Measurements from ENCODE around the gene ATF1. TPM values are rescaled to one million over a fixed set of nuclear protein-coding genes. Genes with fewer than 3 reads are reported as not detected.
"Not testable (repeated sequence)": the region's sequence is repeated elsewhere in the genome, so short reads cannot be mapped to it uniquely, and the experiment has no call there.

ATF1 gene
- total RNA-seq, 4 donors from 2014 or later: 17.2 to 29.3 (median 19.4) TPM

GRCh38 chr12:50765095-50765911 lies 1.4 kb downstream of the ATF1 start:
- ATAC-seq: no peak
- TF ChIP-seq CTCF (IDR thresholded peaks at IDR 0.05) (peak in 3 of 4 experiments; percentile 54 to 72 (median 65)), POLR2AphosphoS5 (IDR thresholded peaks at IDR 0.05) (no peak), POLR2A (IDR thresholded peaks at IDR 0.05) (no peak)
- H3K4me3 ChIP-seq: peak overlapping the region; percentile 77 to 97
- WGBS, 2 donors (ENCODE audit: low coverage in 1 of 2): 10 to 13% methylated on average over 12 of the region's 13 CpGs
- H3K9me3 ChIP-seq: no peaks in the 10 kb centered on the region
- H3K27me3 ChIP-seq: no peaks in the 10 kb centered on the region
- peak overlapping the region in 3 of 4 donors; percentile 96 to 99 (median 98) for H3K27ac ChIP-seq
- no peaks in the 10 kb centered on the region for H3K36me3 ChIP-seq
- peaks cover 0 to 62% (median 7%) of the 10 kb centered on the region in 3 donors for H3K4me1 ChIP-seq

DNA sequence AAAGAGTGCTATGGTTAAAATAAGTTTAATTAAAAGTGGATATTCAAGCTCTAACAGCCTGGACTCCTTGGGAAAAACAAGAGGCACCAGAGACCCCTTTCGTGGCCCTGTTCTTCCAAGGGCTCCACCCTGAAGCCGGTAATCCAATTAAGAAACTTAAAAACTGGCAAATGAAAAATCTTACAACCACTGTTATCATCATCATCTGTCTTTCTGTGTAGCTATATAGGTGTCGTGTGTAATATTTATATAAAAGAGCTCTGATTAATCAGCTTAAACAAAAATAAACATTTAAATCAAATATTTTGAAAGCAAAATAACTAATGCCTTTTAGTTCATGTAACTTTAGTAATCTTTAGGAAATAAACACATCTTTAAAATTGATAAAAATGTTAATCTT lies 4.5 kb downstream of the ATF1 start:
- no peak for ATAC-seq
- WGBS, 2 donors (ENCODE audit: low coverage in 1 of 2): 72 to 81% methylated on average over 3 of the region's 3 CpGs
- Histone ChIP-seq H3K4me3 (no peak overlapping the region), H3K27me3 (no peaks in the 10 kb centered on the region), H3K4me1 (peaks cover 0 to 44% (median 7%) of the 10 kb centered on the region in 3 donors), H3K36me3 (peaks cover 0 to 14% of the 10 kb centered on the region in 2 donors), H3K9me3 (no peaks in the 10 kb centered on the region), H3K27ac (no peak overlapping the region)
- no peak for TF ChIP-seq POLR2AphosphoS5 (IDR thresholded peaks at IDR 0.05)

- peaks cover 0 to 14% of the 10 kb centered on the region in 2 donors for H3K36me3 ChIP-seq
- H3K27ac ChIP-seq, H3K9me3 ChIP-seq, H3K4me3 ChIP-seq, H3K27me3 ChIP-seq, ATAC-seq: not testable (repeated sequence)
- 74 to 90% methylated on average over 2 of the region's 2 CpGs for WGBS, 2 donors (ENCODE audit: low coverage in 1 of 2)
- H3K4me1 ChIP-seq: peaks cover 0 to 44% (median 7%) of the 10 kb centered on the region in 3 donors
These were observed 4.9 kb downstream of the ATF1 start for GRCh38 chr12:50768813-50769212.

DNA sequence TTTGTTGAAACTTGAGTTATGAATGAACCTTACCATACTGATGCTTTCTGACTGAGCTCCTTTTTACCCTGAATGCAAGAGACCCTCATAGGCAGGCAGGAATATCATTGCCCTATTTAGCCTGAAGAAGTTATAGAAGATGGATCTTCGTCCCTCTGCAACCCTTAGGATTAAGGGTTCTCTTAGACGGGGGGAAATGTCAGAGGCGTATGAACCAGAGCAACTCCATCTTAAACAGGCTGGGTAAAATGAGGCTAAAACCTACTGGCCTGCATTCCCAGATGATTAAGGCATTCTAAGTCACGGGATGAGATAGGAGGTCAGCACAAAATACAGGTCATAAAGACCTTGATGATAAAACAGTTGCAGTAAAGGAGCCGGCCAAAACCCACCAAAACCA lies 7.5 kb downstream of the ATF1 start:
- no peak for ATAC-seq
- TF ChIP-seq EP300 (IDR thresholded peaks at IDR 0.05) (no peak), POLR2AphosphoS5 (IDR thresholded peaks at IDR 0.05) (no peak), CTCF (IDR thresholded peaks at IDR 0.05) (no peak), POLR2A (IDR thresholded peaks at IDR 0.05) (no peak)

GRCh38 chr12:50772470-50772869 lies 8.6 kb downstream of the ATF1 start:
- H3K36me3 ChIP-seq: peaks cover 0 to 14% of the 10 kb centered on the region in 2 donors
- H3K4me3 ChIP-seq: no peak overlapping the region
- WGBS, 2 donors (ENCODE audit: low coverage in 1 of 2): 100% methylated on average over 3 to 5 of the region's 5 CpGs
- H3K4me1 ChIP-seq: peaks cover 0 to 22% (median 0%) of the 10 kb centered on the region in 3 donors
- no peaks in the 10 kb centered on the region for H3K9me3 ChIP-seq
- H3K27ac ChIP-seq: no peak overlapping the region
- TF ChIP-seq EP300 (IDR thresholded peaks at IDR 0.05): no peak
- TF ChIP-seq POLR2AphosphoS5 (IDR thresholded peaks at IDR 0.05): no peak
- no peak for TF ChIP-seq POLR2A (IDR thresholded peaks at IDR 0.05)
- TF ChIP-seq CTCF (IDR thresholded peaks at IDR 0.05): no peak
- ATAC-seq: no peak
- H3K27me3 ChIP-seq: no peaks in the 10 kb centered on the region

More for the DNA sequence above, 7.5 kb downstream of the ATF1 start:
- H3K9me3 ChIP-seq: no peaks in the 10 kb centered on the region
- no peak overlapping the region for H3K27ac ChIP-seq
- H3K36me3 ChIP-seq: peaks cover 0 to 14% of the 10 kb centered on the region in 2 donors
- peaks cover 0 to 33% (median 0%) of the 10 kb centered on the region in 3 donors for H3K4me1 ChIP-seq
- WGBS, 2 donors (ENCODE audit: low coverage in 1 of 2): 91 to 100% methylated on average over 4 to 5 of the region's 5 CpGs
- H3K4me3 ChIP-seq: no peak overlapping the region
- no peaks in the 10 kb centered on the region for H3K27me3 ChIP-seq

DNA sequence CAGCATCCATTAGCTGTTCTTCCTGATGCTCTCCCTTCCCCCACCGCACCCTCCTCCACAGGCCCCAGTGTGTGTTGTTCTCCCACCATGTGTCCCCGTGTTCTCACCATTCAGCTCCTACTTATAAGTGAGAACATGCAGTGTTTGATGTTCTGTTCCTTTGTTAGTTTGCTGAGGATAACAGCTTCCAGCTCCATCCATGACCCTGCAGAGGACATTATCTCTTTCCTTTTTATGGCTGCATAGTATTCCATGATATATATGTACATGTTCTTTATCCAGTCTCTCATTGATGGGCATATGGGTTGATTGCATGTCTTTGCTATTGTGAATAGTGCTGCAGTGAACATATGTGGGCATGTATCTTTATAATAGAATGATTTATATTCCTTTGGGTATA lies 9.0 kb downstream of the ATF1 start:
- Histone ChIP-seq H3K27ac (no peak overlapping the region), H3K36me3 (peaks cover 0 to 14% of the 10 kb centered on the region in 2 donors), H3K4me1 (peaks cover 0 to 18% (median 0%) of the 10 kb centered on the region in 3 donors), H3K9me3 (no peaks in the 10 kb centered on the region), H3K4me3 (no peak overlapping the region), H3K27me3 (no peaks in the 10 kb centered on the region)
- ATAC-seq: no peak
- 100% methylated on average over 2 of the region's 2 CpGs; no CpG with 5 or more reads in 1 of the 2 donors for WGBS, 2 donors (ENCODE audit: low coverage in 1 of 2)
- no peak for TF ChIP-seq CTCF (IDR thresholded peaks at IDR 0.05)
- TF ChIP-seq POLR2A (IDR thresholded peaks at IDR 0.05): no peak
- no peak for TF ChIP-seq EP300 (IDR thresholded peaks at IDR 0.05)
- TF ChIP-seq POLR2AphosphoS5 (IDR thresholded peaks at IDR 0.05): no peak

Measured in gastroesophageal sphincter (tissue), 4 donors.